HTR-8/SVneo (cell line): ENCODE measurements around the gene ITCH.
"Not testable (repeated sequence)": the region's sequence is repeated elsewhere in the genome, so short reads cannot be mapped to it uniquely, and the experiment has no call there.

ENCODE experiments used
- DNase-seq: peaks from one replicate; pipeline ENCODE4 v3.0.0; 2011; ENCODE audit warnings: low spot score, mixed read lengths; ENCODE audit not compliant: insufficient read length
- FAIRE-seq: peaks from 2 replicates; lab custom pipeline; 2011; peaks lifted over from hg19 to GRCh38; lab: Jason Lieb, UNC

Gene ITCH

GRCh38 chr20:34363062-34363464, at the start of gene ITCH:
ITCH (plus strand) TSS chr20:34363273; CDS start chr20:34393812, 30,539 bp downstream.
- peak; percentile 99 for DNase-seq
- FAIRE-seq: peak; percentile 48

- DNase-seq: no peak
- no peak for FAIRE-seq
Observed at GRCh38 chr20:34315236-34315635, 47.8 kb upstream of the ITCH start.

GRCh38 chr20:34316196-34316814, 46.8 kb upstream of the ITCH start:
- DNase-seq: peak; percentile 74
- FAIRE-seq: no peak

DNA sequence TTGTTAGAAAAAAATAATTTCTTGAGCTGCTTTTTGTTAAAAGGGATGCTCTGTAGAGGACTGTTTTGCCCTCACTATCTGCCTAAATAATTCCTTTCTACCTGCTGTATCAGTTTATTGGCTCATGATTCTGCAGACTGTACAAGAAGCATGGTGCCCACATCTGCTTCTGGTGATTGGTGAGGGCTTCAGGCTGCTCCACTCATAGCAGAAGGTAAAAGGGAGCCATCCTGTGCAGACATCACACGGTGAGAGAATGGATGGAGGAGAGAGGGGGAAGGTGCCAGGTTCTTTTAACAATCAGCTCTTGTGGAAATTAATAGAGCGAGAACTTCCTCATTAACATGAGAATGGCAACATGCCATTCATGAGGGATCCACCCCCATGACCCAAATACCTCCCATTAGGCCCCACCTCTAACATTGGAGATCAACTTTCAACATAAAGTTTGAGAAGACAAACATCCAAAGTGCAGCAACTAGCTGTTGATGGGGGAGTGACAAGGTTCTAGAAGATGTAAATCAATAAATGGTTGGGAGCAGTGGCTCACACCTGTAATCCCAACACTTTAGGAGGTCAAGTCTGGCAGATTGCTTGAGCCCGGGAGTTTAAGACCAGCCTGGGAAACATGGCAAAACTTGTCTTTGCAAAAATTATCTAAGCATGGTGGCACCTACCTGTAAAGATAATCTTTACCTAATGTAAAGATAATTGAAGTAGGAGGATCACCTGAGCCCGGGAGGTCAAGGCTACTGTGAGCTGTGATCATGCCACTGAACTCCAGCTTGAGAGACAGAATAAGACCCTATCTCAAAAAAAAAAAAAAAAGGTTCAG, 44.2 kb upstream of the ITCH start:
- no peak for DNase-seq
- no peak for FAIRE-seq

- FAIRE-seq (peak; percentile 86), DNase-seq (no peak)
Observed at GRCh38 chr20:34320861-34321260, 42.2 kb upstream of the ITCH start.

DNA sequence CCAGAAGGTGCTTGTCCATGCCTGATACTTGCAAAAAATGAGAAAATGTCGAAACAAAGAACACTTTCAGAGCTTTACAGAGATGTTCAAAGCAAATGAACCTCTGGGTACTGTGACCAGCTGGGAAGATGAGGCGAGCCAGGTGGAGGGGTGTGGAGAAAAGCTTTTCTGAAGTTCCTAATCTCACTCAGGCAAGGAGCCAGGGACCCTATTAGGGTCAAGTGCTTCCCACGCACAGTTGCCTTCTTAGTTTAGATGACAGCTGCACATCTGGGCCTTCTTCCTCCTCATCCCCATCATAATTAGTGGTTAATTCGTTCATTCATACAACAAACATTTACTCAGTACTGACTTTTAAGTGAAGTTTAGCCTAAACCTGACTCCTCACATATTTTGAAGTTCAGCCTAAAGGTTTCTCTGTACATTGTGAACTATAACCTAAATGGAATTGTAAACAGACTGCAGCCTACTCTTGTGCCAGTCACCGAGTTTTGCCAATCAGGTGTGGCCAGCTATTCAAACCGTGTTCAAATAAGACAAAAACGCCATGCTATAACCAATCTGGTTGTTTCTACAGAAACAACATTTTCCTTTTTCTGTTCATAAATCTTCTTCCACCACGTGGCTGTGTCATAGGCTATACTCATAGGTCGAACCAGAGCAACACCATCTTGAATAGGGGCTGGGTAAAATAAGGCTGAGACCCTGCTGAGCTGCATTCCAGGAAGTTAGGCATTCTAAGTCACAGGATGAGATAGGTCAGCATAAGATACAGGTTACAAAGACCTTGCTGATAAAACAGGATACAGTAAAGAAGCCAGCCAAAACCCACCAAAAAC, 40.6 kb upstream of the ITCH start:
- no peak for FAIRE-seq
- no peak for DNase-seq

- DNase-seq: no peak
- FAIRE-seq: no peak
Observed at GRCh38 chr20:34324541-34324940, 38.5 kb upstream of the ITCH start.

- not testable (repeated sequence) for DNase-seq, FAIRE-seq
Observed at GRCh38 chr20:34328207-34328606, 34.9 kb upstream of the ITCH start.

DNA sequence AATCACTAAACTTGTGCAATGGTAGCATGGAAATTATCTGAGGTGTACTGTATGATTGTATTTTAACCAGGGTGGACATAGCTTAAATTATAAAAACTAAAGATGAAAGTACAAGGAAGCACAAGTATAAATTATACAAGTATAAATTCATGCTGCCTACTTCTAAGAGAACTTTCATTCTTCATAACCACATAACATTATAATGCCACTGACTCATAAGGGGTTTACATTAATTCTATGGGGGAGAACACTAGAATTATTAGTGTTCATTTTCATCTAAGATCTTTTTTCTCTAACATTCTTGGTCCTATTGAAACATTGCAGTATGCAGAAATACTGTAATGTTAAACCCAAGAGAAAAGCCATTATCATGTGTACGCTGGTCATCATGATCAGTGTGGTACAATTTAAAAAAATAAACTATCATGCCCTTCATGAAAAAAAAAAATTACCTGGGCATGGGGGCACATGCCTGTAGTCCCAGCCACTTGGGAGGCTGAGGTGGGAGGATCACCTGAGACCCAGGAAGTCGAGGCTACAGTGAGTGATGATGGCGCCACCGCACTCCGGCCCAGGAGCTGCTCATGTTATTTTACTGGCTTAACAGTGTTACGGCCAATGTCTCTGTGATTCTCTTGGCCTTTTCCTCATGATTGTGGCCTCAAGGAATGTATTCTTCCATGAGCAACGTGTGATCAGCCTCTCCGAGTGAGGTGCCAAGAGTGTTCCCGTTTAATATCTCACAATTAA, 34.0 kb upstream of the ITCH start:
- FAIRE-seq: no peak
- no peak for DNase-seq

DNA sequence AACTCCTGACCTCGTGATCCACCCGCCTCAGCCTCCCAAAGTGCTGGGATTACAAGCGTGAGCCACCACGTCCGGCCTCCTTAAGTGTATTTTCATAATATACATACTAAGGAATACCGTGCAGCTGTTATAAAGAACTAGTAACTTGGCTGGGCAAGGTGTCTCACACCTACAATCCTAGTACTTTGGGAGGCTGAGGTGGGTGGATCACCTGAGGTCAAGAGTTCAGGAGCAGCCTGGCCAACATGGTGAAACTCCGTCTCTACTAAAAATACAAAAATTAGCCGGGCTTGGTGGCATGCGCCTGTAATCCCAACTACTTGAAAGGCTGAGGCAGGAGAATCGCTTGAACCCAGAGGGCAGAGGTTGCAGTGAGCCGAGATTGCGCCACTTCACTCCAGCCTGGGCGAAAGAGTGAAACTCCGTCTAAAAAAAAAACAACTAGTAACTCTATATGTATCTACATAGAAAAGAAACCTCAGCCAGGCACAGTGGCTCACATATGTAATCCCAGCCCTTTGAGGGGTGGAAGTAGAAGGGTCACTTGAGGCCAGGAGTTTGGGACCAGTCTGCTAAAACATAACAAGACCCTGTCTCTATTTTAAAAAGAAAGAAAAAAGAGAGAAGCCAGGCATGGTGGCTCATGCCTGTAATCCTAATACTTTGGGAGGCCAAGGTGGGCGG, 32.1 kb upstream of the ITCH start:
- DNase-seq, FAIRE-seq: not testable (repeated sequence)

- FAIRE-seq (no peak), DNase-seq (no peak)
Observed at GRCh38 chr20:34331838-34332237, 31.2 kb upstream of the ITCH start.

GRCh38 chr20:34332262-34332920, 30.7 kb upstream of the ITCH start:
- FAIRE-seq: no peak

DNA sequence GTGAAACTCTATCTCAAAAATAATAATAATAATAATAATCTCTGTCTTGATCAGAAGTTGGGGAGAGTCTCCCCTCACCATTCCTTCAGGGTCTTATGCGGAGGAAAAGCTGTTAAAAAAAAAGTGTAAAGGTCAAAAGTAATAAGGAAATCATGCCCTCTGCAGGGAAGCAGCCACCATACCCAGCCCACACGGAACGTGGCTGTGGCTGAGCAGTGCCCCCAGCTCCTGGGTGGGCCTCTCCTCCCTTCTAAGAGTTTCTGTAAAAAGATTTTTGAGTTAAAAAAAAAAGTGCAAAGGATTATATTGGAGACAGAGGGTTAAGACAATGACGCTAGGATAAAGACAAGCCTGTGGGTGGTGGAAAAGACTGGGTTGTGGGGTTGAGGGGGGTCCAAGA, 29.3 kb upstream of the ITCH start:
- FAIRE-seq (no peak), DNase-seq (no peak)

More at GRCh38 chr20:34332262-34332920, 30.7 kb upstream of the ITCH start:
- no peak for DNase-seq

GRCh38 chr20:34334654-34335407, 28.2 kb upstream of the ITCH start:
- DNase-seq (peak; percentile 45), FAIRE-seq (no peak)

DNA sequence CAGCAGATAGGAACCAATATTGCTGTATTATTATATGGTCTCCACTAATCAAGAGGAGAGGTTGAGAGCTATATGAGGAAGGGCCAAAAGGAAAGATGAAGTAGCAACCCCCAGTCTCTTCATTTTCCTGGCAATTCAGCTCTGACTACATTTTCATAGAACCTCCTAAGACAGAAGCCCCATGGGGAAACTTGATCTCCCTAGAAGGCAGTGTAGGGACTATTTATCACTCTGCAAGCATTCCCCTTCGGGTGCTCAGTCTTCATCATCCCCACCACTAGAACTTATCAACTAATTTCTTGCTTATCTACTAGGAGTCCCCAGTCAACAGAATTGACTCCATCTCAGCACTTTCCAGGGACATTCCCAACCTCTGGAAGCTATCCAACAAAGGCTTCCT, 25.5 kb upstream of the ITCH start:
- no peak for FAIRE-seq
- DNase-seq: no peak

- DNase-seq (no peak), FAIRE-seq (no peak)
Observed at GRCh38 chr20:34337982-34338726, 24.9 kb upstream of the ITCH start.

- not testable (repeated sequence) for DNase-seq
Observed at GRCh38 chr20:34340726-34341125, 22.3 kb upstream of the ITCH start.

More at GRCh38 chr20:34340726-34341125, 22.3 kb upstream of the ITCH start:
- FAIRE-seq: not testable (repeated sequence)
